ENCODE results near the gene VPS4B. TPM values are rescaled to one million over a fixed set of nuclear protein-coding genes. Genes with fewer than 3 reads are reported as not detected.

The VPS4B gene
- total and polyA plus RNA-seq, 2 donors (not counting 1 experiment from before 2014, with no cell fraction given), result 14.5 to 93.9 TPM

GRCh38 chr18:63451799-63452660 is 29.8 kb upstream of the VPS4B start:
- H3K27ac ChIP-seq (ENCODE audit: low read length in 2 of 2), result no peak overlapping the region
- no peaks in the 10 kb centered on the region for H3K9me3 ChIP-seq (ENCODE audit: control extremely low read depth in 1 of 3, control insufficient read depth in 2 of 3, insufficient read depth in 1 of 3, low read length in 2 of 3)
- Mint-ChIP-seq H3K4me1 (no peaks in the 10 kb centered on the region), H3K9me3 (ENCODE audit: insufficient read depth) (no peaks in the 10 kb centered on the region), H3K27ac (no peak overlapping the region), H3K4me3 (no peak overlapping the region), H3K27me3 (no peaks in the 10 kb centered on the region)
- TF ChIP-seq CTCF (IDR thresholded peaks at IDR 0.05) (no peak), EZH2 (IDR thresholded peaks at IDR 0.05; ENCODE audit: borderline replicate concordance, insufficient read depth, low read depth, low read length, poor library complexity, severe bottlenecking) (no peak)
- no peak overlapping the region for H3K4me2 ChIP-seq (replicated peaks; ENCODE audit: low read depth, low read length, poor library complexity, severe bottlenecking)
- WGBS (ENCODE audit: insufficient coverage), result 91% methylated on average over 6 of the region's 9 CpGs
- intact Hi-C loops (cut with micrococcal nuclease), result no loop called here
- no peak overlapping the region for H3K9ac ChIP-seq (ENCODE audit: low read length)
- no peaks in the 10 kb centered on the region for H3K79me2 ChIP-seq (ENCODE audit: control insufficient read depth, insufficient read depth, low read length)
- H3K4me3 ChIP-seq (ENCODE audit: control extremely low read depth in 1 of 5, extremely low read depth in 1 of 5, insufficient read depth in 1 of 5, low read depth in 2 of 5, low read length in 4 of 5), result no peak overlapping the region
- ATAC-seq (ENCODE audit: low read depth), result no peak
- no peaks in the 10 kb centered on the region for H3K4me1 ChIP-seq (ENCODE audit: control insufficient read depth in 2 of 2, insufficient read depth in 2 of 2, low read length in 2 of 2)
- DNase-seq, result no peak
- no peaks in the 10 kb centered on the region for H3K36me3 ChIP-seq (replicated peaks in 1 of 2; ENCODE audit: control extremely low read depth in 1 of 2, control insufficient read depth in 1 of 2, extremely low read depth in 1 of 2, insufficient read depth in 2 of 2, low read length in 1 of 2)
- no peaks in the 10 kb centered on the region for H4K20me1 ChIP-seq (ENCODE audit: control insufficient read depth, insufficient read depth, low read length, poor library complexity, severe bottlenecking)
- ChIA-PET CTCF (no interaction called here), POLR2A (no interaction called here)
- H2AFZ ChIP-seq (ENCODE audit: insufficient read depth, low read depth, low read length, poor library complexity, severe bottlenecking), result no peak overlapping the region
- no peaks in the 10 kb centered on the region for H3K27me3 ChIP-seq (replicated peaks in 1 of 4; ENCODE audit: control extremely low read depth in 1 of 4, control insufficient read depth in 3 of 4, insufficient read depth in 4 of 4, low read length in 3 of 4)

- ChIA-PET CTCF (no interaction called here), POLR2A (no interaction called here)
- Histone ChIP-seq H3K4me2 (replicated peaks; ENCODE audit: low read depth, low read length, poor library complexity, severe bottlenecking) (no peak overlapping the region), H3K79me2 (ENCODE audit: control insufficient read depth, insufficient read depth, low read length) (no peaks in the 10 kb centered on the region), H3K4me1 (ENCODE audit: control insufficient read depth in 2 of 2, insufficient read depth in 2 of 2, low read length in 2 of 2) (peaks cover 8% of the 10 kb centered on the region in 2 donors), H4K20me1 (ENCODE audit: control insufficient read depth, insufficient read depth, low read length, poor library complexity, severe bottlenecking) (no peaks in the 10 kb centered on the region), H3K9ac (ENCODE audit: low read length) (no peak overlapping the region), H3K4me3 (ENCODE audit: control extremely low read depth in 1 of 5, extremely low read depth in 1 of 5, insufficient read depth in 1 of 5, low read depth in 2 of 5, low read length in 4 of 5) (no peak overlapping the region), H3K9me3 (ENCODE audit: control extremely low read depth in 1 of 3, control insufficient read depth in 2 of 3, insufficient read depth in 1 of 3, low read length in 2 of 3) (no peaks in the 10 kb centered on the region), H3K27ac (ENCODE audit: low read length in 2 of 2) (no peak overlapping the region), H3K36me3 (replicated peaks in 1 of 2; ENCODE audit: control extremely low read depth in 1 of 2, control insufficient read depth in 1 of 2, extremely low read depth in 1 of 2, insufficient read depth in 2 of 2, low read length in 1 of 2) (no peaks in the 10 kb centered on the region), H3K27me3 (replicated peaks in 1 of 4; ENCODE audit: control extremely low read depth in 1 of 4, control insufficient read depth in 3 of 4, insufficient read depth in 4 of 4, low read length in 3 of 4) (no peaks in the 10 kb centered on the region), H2AFZ (ENCODE audit: insufficient read depth, low read depth, low read length, poor library complexity, severe bottlenecking) (no peak overlapping the region)
- ATAC-seq (ENCODE audit: low read depth) (no peak), DNase-seq (no peak)
- H3K27ac Mint-ChIP-seq, result no peak overlapping the region
- no CpG with 5 or more reads among the region's 4 CpGs for WGBS (ENCODE audit: insufficient coverage)
- H3K27me3 Mint-ChIP-seq, result no peaks in the 10 kb centered on the region
- peaks cover 9% of the 10 kb centered on the region for H3K4me1 Mint-ChIP-seq
- no peak overlapping the region for H3K4me3 Mint-ChIP-seq
- intact Hi-C loops (cut with micrococcal nuclease), result no loop called here
- TF ChIP-seq EZH2 (IDR thresholded peaks at IDR 0.05; ENCODE audit: borderline replicate concordance, insufficient read depth, low read depth, low read length, poor library complexity, severe bottlenecking) (no peak), CTCF (IDR thresholded peaks at IDR 0.05) (no peak)
- no peaks in the 10 kb centered on the region for H3K9me3 Mint-ChIP-seq (ENCODE audit: insufficient read depth)
Measured at GRCh38 chr18:63449426-63449825, 27.1 kb upstream of the VPS4B start.
